Right lobe of liver (tissue), 6 donors: ENCODE data around the gene ZBTB3. TPM values are rescaled to one million over a fixed set of nuclear protein-coding genes. Genes with fewer than 3 reads are reported as not detected.
A peak's percentile ranks its signal among the peaks of the same experiment; 100 is the strongest.

Source experiments
- ATAC-seq, 4 donors: fragments of 200-7000 bp; cut with Tn5 transposase; one replicate each; pipeline ENCODE4 v1.9.1; 2020; ENCODE audit warnings: mild to moderate bottlenecking in 4 of 4, moderate library complexity in 4 of 4
- DNase-seq, 3 donors: peaks; one replicate each; pipeline ENCODE4 v3.0.0-alpha.2; 2020
- H3K27ac ChIP-seq, 3 donors: fragments of 200-600 bp; one replicate each; pipeline ENCODE4 v1.8.0; 2022
- H3K27me3 ChIP-seq, 2 donors: fragments of 200-600 bp; one replicate each; pipeline ENCODE4 v1.8.0; 2022
- H3K36me3 ChIP-seq, 4 donors: fragments of 200-600 bp; sonication (generic) in 1 of 4; one replicate each; pipeline versions ENCODE4 v1.5.1 to v1.8.0; 2017 to 2022; ENCODE audit warnings: control low read depth in 1 of 4
- H3K4me1 ChIP-seq, 4 donors: fragments of 200-600 bp; sonication (generic) in 1 of 4; one replicate each; pipeline versions ENCODE4 v1.5.1 to v1.8.0; 2017 to 2022; ENCODE audit warnings: control low read depth in 1 of 4
- H3K4me3 ChIP-seq, 3 donors: fragments of 200-600 bp; one replicate each; pipeline ENCODE4 v1.8.0; 2022
- H3K9me3 ChIP-seq, 4 donors: fragments of 200-600 bp; sonication (generic) in 1 of 4; one replicate each; pipeline versions ENCODE4 v1.5.1 to v1.8.0; 2017 to 2022; ENCODE audit warnings: control low read depth in 1 of 4
- POLR2A ChIP-seq: fragments of 450-650 bp; IDR thresholded peaks from one replicate; pipeline ENCODE4 v1.6.1; 2017; ENCODE audit warnings: antibody characterized with exemption, mild to moderate bottlenecking
- WGBS: methylation state at CpG from one replicate; pipeline ENCODE4 v1.1.6; 2018; ENCODE audit warnings: low coverage, low lambda C conversion rate; ENCODE audit not compliant: insufficient coverage; ENCODE audit errors: missing lambda C conversion rate; 5-methylcytosine and 5-hydroxymethylcytosine counted together
- intact Hi-C, 2 donors: fragments of 100-400 bp; cut with DNase I; formaldehyde crosslinking; loops; one replicate each; pipeline versions ENCODE4 v1.11.2 to v1.14.1; 2022
- total RNA-seq, 6 experiments: library from RNA; depleted of rRNA in 2 of 6; stranded (reverse); fragments of >200 nt in 2 of 6; fragmentation: NEBNext Ultra II Directional in 3 of 6; extraction: Animal tissue kit (Norgen Biotek cat#: 25700) in 3 of 6; gene quantifications; one replicate each; pipeline versions ENCODE4 v1.1.0 to v1.2.4, GENCODE V29; 2016 to 2023
- TF ChIP-seq, protein P1 (sequence below), 4 donors: fragments of 200-600 bp in 3 of 4; fragments of 450-650 bp in 1 of 4; IDR thresholded peaks; one replicate each; pipeline versions ENCODE4 v1.5.1 to v1.8.0; 2016 to 2022; ENCODE audit warnings: antibody characterized with exemption in 4 of 4, mild to moderate bottlenecking in 2 of 4
- donor health status: DM: no; HTN: yes; CAD: no.
- donor health status: DM: no; HTN: no; CAD: no.
- donor health status: DM: no; HTN: no; CAD: no.
- donor health status: DM: no; HTN: yes; CAD: no.
- donor health status: DM: no; HTN: yes; CAD: no.

Gene ZBTB3
- total RNA-seq, 6 experiments from 2014 or later = 3.4 to 7.1 (median 4.7) TPM

GRCh38 chr11:62788991-62789390 lies 35.0 kb upstream of the ZBTB3 start:
- Histone ChIP-seq H3K27ac (no peak overlapping the region), H3K27me3 (no peaks in the 10 kb centered on the region), H3K9me3 (no peaks in the 10 kb centered on the region), H3K36me3 (peaks cover 0 to 27% (median 9%) of the 10 kb centered on the region in 4 donors), H3K4me1 (peaks cover 0 to 34% (median 11%) of the 10 kb centered on the region in 4 donors), H3K4me3 (no peak overlapping the region)
- WGBS = 84% methylated on average over 3 of the region's 5 CpGs
- no peak for DNase-seq
- ATAC-seq = no peak
- intact Hi-C loops = loop anchor here in 1 of 2 donors (10.0 kb wide), 1 partner anchor 66 kb away; no protein-coding TSS in a partner anchor
- TF ChIP-seq, protein P1, sequence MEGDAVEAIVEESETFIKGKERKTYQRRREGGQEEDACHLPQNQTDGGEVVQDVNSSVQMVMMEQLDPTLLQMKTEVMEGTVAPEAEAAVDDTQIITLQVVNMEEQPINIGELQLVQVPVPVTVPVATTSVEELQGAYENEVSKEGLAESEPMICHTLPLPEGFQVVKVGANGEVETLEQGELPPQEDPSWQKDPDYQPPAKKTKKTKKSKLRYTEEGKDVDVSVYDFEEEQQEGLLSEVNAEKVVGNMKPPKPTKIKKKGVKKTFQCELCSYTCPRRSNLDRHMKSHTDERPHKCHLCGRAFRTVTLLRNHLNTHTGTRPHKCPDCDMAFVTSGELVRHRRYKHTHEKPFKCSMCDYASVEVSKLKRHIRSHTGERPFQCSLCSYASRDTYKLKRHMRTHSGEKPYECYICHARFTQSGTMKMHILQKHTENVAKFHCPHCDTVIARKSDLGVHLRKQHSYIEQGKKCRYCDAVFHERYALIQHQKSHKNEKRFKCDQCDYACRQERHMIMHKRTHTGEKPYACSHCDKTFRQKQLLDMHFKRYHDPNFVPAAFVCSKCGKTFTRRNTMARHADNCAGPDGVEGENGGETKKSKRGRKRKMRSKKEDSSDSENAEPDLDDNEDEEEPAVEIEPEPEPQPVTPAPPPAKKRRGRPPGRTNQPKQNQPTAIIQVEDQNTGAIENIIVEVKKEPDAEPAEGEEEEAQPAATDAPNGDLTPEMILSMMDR (IDR thresholded peaks at IDR 0.05) = no peak
- no peak for TF ChIP-seq POLR2A

DNA sequence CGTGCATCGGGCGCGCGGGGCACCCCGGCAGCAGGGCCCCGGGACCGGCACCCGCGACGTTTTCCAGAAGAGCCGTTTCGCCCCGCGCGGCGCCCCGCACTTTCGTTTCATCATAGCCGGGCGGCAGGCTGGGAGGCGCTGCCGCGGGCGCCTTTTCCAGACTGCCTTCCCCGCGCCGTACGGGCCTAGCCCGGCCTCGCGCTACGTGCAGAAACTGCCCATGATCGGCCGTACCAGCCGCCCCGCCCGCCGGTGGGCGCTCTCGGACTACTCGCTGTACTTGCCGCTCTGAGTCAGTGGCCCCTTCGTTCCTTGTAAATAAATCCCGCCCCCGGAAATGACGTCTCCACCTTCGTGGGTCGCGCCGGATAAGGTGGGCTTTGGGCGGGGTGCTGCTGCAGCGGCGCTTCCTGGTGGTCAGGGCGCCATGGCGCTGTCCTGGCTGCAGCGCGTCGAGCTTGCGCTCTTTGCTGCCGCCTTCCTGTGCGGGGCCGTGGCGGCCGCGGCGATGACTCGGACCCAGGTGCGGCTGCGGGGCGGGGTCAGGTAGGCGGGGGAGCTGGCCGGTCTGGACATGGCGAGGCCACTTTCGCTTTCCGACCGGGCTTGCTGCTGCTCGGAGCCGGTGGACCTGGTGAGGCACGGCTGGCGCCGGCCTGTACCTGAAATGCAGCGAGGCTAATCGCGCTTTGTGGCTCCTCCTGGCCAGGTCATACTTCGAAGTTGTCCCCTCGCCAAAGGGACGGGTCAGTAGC lies 33.2 kb upstream of the ZBTB3 start, which contains the start of gene TMEM179B:
Gene TMEM179B (plus strand): TSS at position 398 of the 755 bp plus-strand sequence. CDS start 30 bp downstream, at position 428.
- DNase-seq (peak; percentile 97 to 99 (median 98)), ATAC-seq (peak; percentile 82 to 91 (median 86))
- WGBS = 0% methylated on average over 7 of the region's 88 CpGs

GRCh38 chr11:62786318-62787004 lies 32.5 kb upstream of the ZBTB3 start:
- Histone ChIP-seq H3K4me1 (peaks cover 0 to 29% (median 8%) of the 10 kb centered on the region in 4 donors), H3K4me3 (peak overlapping the region; percentile 97 to 99 (median 98)), H3K27ac (peak overlapping the region; percentile 86 to 97 (median 91)), H3K36me3 (peaks cover 0 to 22% (median 9%) of the 10 kb centered on the region in 4 donors), H3K9me3 (no peaks in the 10 kb centered on the region), H3K27me3 (no peaks in the 10 kb centered on the region)
- 3% methylated on average over 15 of the region's 51 CpGs for WGBS
- DNase-seq (peak; percentile 87 to 90 (median 90)), ATAC-seq (peak; percentile 79 to 86 (median 83))
- intact Hi-C loops = loop anchor here in 1 of 2 donors (10.0 kb wide), 1 partner anchor 68 kb away; no protein-coding TSS in a partner anchor
- no peak for TF ChIP-seq POLR2A
- TF ChIP-seq, protein P1 (IDR thresholded peaks at IDR 0.05) = peak; percentile 89 to 96 (median 93)

More for the DNA sequence above, 33.2 kb upstream of the ZBTB3 start, which contains the start of gene TMEM179B:
- peak; percentile 96 for TF ChIP-seq POLR2A
- TF ChIP-seq, protein P1 (IDR thresholded peaks at IDR 0.05) = peak in 3 of 4 donors; percentile 22 to 36 (median 26)
- Histone ChIP-seq H3K36me3 (peaks cover 0 to 15% (median 8%) of the 10 kb centered on the region in 4 donors), H3K4me1 (peaks cover 0 to 32% (median 9%) of the 10 kb centered on the region in 4 donors), H3K4me3 (peak within 1 kb of the TSS; percentile 97 to 99 (median 98)), H3K9me3 (no peaks in the 10 kb centered on the region), H3K27me3 (no peaks in the 10 kb centered on the region), H3K27ac (peak within 1 kb of the TSS; percentile 86 to 97 (median 91))
- intact Hi-C loops = loop anchor here in 1 of 2 donors (10.0 kb wide), 1 partner anchor 68 kb away; no protein-coding TSS in a partner anchor

DNA sequence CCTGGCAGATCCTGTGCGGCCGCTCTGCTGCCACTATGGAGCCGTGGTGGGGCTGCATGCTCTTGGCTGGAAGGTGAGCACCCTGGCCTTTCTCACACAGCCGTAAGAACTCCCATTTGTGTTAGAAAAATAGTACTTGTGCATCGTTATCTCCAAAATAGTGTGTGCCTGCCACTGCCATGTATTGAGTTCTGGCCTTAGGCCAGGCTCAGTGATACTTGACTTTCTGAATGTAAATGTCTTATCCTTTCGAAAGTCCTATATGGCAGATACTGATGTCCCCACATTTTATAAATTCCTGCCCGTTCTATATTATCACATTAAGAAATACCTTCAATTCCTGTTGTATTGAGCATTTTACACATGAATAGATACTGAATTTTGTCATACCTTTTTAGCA lies 28.8 kb upstream of the ZBTB3 start:
- H3K36me3 ChIP-seq = peaks cover 0 to 25% (median 11%) of the 10 kb centered on the region in 4 donors
- H3K4me1 ChIP-seq = peaks cover 0 to 8% (median 3%) of the 10 kb centered on the region in 4 donors
- ATAC-seq = no peak
- 87% methylated on average over 4 of the region's 7 CpGs for WGBS
- no peaks in the 10 kb centered on the region for H3K27me3 ChIP-seq
- no peak overlapping the region for H3K4me3 ChIP-seq
- TF ChIP-seq POLR2A = no peak
- no peak for DNase-seq
- H3K27ac ChIP-seq = no peak overlapping the region
- no peaks in the 10 kb centered on the region for H3K9me3 ChIP-seq
- intact Hi-C loops = loop anchor here in 1 of 2 donors (10.0 kb wide), 1 partner anchor 72 kb away; no protein-coding TSS in a partner anchor
